ENCODE data around the gene CDH3.

CDH3 gene

GRCh38 chr16:68737730-68738629, 92.9 kb downstream of the CDH3 start:
- no peak for DNase-seq (ENCODE audit: low read depth)

- no peak for DNase-seq (ENCODE audit: low read depth)
Measured at GRCh38 chr16:68739964-68740627, 95.0 kb downstream of the CDH3 start.

DNA sequence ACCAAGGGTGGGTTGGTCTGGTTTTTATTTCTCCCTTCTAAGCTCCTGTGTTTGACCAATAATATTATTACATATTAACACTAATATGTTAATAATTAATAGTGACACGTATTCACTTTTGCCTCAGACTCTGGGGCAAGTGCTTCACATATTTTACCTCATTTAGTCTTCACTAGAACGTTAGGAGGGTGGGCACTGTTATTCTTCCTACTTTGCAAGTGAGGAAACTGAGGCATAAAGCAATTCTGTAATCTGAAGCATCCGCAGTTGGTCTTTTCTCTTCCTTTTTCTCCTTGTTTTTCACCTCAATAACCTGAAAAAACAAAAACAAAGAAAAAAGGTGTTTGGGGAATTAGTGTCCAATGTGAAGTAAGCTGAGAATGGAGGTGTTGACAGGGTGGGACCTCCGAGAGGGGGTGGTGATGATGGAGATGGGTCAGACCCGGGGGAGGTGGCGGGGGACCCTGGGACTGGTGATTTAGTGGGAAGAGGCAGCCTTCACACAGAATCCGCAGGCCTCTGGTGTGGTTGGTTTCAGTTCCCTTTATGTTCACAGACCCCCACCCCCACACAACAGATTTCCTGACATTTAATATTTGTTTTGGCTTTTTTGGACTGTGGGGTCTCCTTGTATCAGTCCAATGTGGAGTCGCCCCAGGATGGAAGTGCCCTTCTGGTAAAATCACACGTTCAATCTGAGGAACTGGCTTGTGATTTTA, 95.7 kb downstream of the CDH3 start:
- DNase-seq (ENCODE audit: low read depth), result no peak

GRCh38 chr16:68743664-68744063, 98.6 kb downstream of the CDH3 start:
- no peak for DNase-seq (ENCODE audit: low read depth)

GRCh38 chr16:68744744-68745280, 99.7 kb downstream of the CDH3 start:
- DNase-seq (ENCODE audit: low read depth), result no peak

DNA sequence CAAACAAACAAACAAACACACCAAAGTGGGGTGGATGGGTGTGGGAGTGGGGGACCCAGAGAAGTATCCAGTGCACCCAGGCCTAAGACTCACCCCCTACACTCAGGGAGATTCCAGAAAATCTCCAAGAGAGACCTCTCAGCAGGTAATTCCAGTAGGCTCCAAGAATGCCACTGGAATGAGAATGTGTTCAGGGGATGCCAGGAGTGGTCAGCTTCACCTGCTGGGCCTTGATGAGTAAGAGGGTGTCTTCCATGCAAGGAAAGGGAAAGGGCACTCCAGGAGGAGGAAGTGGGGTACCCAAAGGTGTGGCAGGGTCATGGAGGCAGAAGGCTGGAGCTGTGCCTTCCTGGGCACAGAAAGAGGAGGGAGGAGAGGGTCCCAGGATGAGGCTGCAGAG, 101.8 kb downstream of the CDH3 start:
- DNase-seq (ENCODE audit: low read depth), result no peak

DNA sequence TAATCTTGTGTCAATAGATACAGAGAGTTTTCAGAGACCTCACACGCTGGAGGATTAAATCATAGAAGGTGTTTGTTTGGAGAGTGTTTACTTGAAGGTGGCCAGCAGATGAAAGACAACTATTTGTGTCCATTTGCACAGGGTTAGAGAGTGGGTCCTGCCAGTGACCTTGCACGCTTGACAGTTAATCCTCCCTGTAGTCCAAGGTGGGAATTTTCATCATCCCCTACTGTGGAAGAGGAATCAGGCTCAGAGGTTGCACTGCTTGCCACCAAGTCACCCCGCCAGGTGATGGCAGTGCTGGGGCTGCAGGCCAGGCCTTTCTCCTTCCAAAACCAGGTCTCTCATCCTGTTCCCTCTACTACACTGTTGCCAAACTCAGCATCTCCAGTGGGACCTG, 104.3 kb downstream of the CDH3 start:
- DNase-seq (ENCODE audit: low read depth), result no peak
